ENCODE measurements around the gene FBXO8.

FBXO8 gene

DNA sequence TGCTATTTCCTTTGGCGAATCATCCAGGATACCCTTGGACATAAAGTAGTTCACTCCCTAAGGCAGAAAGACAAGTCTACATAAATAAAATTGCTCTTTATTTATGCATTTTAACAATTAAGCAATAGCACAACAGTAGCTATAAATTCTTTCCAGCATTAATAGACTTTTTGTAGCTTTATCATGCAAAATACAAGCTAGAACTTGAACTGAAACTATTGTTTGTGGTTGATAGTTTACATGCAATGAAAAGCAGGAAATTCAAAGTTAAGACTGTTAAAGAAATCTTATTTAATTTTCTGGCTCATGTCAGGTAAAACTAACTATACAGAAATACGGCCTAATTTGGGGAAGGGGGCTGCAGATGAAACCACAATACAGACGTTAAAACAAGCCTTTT is 42.3 kb downstream of the FBXO8 start:
- no peak for DNase-seq

DNA sequence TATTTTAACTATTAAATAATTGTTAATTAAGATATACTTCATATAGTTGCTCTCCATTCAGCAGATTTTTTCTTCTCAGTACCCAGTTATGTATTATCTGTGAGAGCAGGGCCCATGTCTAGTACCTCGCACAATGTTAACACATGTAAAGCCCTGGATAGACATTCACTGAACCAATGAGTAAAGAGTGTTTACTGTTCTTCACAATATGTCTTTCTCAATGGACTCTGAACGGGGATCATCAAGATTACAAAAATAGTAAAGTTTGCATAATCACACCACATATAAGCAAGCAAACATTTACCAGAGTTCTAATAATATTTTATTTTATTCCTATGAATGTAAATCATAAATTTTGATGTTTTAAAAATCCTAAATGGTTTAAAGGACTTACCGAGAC is 47.1 kb downstream of the FBXO8 start:
- DNase-seq, result no peak

DNA sequence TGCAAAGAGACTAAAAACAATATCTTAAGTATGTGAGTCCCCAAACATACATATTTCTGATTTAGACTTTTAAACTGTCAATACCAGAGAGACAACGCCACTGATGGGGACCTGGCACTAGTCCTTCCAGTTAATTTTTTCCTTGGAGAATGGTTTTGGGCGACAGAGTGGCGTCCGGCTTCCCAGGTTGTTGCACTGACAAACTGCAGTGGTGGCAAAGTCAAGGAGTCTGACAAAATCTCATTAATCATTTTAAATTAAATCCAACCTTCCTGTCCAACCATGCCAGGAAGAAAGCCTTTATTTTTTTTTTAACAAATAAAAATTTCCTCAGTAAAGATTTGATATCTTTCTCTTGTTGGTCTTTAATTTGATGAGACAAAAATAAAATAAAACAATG is 52.8 kb downstream of the FBXO8 start:
- DNase-seq, result no peak

DNA sequence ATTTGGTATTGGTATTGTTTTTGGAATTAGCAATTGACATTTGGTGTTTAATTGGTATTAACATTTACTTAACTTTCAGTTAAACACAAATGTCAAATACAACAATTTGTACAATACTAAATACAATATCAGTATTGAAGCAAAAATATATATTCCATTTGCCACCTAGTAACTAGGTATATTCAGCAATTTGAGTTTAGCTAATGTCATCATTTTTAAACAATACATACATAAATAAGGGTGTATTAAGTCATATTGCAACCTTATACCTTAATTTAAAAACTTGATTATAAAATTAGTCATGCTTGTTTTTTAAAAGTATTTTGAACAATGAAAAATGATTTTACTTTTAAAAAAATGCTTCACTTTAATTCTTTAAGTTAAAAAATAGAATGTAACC is 53.3 kb downstream of the FBXO8 start:
- DNase-seq, result no peak

DNA sequence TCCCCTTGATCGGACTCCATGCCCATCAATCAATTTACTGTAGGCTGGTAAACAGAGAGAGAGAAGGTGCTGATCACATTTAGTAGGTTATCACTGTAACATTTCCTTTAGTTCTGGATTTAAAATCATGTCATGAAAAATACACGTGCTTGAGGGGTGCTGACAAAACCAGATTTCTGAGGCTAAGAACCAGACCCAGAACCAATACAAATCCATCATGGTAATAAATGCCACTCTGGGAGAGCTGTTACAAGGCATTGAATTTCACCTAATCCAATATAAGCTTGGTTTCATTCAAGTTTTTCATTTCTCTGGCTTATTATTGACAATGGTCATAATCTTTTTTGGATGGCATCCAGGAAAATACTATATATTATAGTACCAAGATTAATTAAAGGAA is 54.5 kb downstream of the FBXO8 start:
- DNase-seq, result no peak

DNA sequence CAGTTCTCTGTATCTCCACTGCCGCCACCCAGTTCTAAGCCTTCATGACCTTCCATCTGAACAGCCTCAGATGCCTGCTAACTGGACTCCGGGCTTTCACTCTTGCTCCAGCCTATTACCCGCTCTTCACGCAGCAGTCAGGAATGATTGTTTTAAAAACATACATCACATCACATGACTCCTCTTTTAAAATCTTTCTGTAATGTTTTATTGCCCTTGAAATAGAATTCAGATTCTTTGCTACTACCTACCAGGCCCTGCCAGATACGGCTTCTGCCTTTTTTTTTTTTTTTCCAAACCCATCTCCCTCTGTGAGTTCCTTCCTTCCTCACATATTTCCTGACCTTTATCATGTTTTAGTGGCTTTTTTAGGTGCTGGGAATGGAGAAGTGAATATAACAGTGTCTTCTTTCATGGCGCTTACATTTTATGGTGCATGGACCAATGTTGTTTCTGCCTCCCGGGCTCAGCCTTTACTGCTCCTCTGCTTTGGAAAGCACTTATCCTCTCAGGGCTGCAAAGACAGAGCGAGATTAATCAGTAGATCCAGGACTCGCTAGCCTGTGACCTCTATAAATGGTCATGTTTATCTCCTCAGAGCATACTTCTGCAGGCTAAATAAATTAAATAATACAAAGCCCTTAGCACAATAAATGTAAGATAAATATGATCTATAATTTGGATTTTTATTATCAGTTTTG is 58.0 kb downstream of the FBXO8 start:
- no peak for DNase-seq

DNA sequence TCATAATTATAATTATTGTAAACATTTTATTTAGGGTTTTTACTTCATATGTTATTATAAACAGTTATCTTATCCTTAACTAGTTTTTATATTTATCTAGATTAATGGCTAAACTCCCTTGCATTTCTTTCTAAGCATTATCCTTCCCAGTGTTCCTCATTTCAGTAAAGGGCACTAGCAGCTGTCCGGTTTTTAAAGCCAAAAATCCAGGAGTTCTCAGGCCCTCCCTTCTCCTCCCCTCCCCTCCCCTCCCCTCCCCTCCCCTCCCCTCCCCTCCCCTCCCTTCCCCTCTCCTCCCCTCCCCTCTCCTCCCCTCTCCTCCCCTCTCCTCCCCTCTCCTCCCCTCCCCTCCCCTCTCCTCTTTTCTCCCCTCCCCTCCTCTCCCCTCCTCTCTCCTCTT is 58.9 kb downstream of the FBXO8 start:
- DNase-seq, result no peak

DNA sequence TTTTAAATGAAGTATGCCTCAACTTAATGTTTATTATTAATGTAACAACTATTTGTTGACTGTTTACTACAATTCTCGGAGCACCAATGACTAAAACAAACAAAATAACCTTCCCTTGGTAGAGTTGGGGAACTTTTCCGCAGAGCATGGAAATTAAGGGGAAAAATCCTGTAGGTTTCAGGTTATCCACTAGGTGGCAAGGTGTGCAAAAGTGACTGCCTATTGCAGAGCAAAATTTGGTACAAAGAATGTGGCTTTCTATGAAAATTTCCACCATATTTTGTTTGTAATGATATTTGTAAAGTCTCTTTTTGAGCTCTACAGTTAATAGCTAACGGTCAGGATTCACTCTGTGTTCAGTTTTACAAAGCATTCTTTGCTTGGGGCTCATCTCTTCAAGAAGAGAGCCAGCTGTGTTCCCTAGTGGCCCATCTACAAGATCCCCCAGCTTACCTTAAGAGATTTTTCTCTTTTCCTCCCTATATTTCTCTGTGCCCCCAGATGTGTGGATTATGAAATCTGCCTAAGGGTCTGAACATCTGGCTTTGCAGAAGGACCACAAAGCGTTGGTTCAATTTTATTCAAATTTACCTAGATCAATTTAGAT is 61.1 kb downstream of the FBXO8 start:
- DNase-seq, result peak; percentile 62

DNA sequence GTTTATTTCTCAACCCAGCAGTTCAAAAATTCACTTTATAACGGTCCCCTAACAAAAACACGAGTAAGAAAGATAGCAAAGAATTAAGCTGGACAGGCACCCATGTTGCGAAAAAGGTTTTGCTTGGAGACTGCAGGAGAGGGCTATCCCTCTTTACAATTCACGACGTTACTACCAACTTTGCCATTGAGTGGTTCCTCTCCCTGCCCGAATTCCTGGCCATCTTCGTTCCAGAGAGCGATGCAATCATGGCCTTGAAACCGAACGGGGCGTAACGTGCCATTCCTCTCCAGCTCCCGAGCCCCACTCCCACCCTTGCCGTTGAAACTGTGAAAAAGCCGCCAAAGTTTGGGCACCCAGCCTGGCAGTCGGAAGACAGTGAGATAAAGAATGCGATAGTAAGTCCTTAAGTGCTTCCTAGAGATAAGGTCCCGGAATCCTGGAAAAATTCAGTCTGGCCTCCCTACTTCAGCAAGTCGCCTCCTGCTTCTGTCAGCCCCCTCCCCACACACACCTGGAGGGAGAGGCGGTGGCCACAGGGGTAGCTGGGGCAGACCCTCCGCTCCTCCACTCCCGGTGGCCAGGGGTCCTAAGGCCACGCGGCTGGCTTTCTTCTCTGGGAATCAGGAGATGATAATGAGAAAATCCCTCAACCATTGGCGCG is 65.2 kb downstream of the FBXO8 start:
- DNase-seq, result no peak

DNA sequence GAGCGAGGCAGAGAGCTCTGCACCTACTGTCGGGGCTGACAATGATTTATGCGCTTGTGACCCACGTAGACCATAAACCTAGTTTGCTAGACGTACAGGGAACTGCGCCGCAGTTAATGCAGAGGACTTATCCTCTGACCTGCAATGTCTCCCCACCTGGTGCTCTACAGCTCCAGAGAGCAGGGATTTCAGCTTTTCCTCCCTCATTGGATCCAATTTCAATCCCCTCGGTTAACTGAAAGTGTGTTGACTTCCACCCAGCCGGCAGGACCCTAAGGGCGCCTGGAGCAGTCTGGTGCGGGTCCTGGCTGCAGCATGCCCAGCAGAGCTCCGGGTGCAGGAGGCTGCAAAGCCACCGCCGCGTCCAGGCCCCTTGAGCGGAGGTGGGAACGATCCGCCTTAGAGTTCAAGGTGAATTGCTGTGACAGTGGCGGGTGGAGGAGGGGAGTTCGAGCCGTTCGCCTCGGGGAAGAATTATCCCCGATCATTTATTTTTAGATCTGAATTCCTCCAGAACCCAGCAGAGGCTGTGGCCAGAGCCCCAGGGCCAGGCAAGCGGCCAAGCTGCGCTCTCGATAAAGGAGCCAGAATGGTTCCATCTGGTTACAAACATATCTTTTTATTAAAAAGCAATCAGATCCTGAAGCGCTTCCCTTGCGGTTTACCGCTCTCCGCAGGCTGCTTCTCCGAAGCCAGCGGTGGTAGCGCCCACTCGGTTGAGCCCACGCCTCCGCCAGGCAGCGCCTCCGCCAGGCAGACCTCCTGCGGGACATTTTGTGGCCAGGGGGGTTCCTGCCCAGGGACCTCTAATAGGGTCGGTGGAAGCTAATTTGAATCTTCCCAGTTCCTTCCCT is 66.0 kb downstream of the FBXO8 start:
- no peak for DNase-seq

DNA sequence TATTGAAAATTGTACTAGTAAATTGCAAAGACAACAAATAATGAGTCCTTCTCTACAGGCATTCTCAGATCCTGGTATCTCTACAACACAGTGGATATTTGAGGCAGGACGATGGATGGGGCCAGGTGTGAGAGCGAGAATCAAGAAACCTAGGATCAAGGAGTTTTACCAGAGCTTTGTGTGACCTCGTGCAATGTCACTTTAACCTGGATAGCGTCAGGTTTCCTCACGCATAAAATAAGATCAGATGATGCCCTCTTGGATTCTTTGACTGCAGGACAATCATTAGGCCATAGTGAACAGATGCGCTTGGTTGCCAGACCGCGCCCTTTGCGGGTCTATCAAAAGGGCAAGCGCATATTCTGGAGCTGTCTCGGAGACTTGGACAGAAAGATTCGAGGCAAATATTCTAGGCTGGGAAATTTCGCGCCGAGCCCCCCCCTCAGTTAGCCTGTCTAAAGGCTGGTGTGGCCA is 66.6 kb downstream of the FBXO8 start:
- DNase-seq, result no peak

DNA sequence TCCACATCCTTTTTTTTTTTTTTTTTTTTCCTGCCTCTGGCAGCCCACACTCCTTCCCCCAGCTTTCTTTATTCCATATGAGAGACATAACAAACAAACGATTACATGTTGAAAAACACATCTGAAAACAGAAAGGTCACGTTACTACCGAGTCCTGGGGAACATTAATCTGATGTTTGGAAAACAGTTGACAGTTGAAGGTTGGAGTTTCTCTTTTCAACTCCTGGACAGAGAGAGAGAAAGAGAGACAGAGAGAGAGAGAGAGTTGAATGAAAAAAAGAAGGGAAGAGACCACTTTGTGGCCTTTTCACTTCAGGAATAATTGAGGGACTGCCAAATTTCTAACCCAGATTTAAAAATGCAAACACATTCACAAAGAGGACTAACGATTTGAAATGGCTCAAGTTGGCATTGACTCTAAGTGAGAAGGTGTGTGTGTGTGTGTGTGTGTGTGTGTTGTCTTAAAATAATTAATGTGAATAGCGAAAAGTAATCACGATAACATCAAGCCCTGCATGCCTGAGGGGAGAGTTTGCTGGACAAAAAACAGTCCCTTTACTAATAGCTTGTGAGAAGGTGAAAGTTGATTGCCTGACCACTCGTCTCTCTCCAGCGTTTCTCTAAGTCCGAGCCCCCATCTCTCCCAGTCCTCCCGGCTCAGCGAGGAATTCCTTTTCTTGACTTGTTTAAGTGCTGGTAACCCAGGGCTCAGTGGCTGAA is 67.3 kb downstream of the FBXO8 start:
- DNase-seq, result no peak

DNA sequence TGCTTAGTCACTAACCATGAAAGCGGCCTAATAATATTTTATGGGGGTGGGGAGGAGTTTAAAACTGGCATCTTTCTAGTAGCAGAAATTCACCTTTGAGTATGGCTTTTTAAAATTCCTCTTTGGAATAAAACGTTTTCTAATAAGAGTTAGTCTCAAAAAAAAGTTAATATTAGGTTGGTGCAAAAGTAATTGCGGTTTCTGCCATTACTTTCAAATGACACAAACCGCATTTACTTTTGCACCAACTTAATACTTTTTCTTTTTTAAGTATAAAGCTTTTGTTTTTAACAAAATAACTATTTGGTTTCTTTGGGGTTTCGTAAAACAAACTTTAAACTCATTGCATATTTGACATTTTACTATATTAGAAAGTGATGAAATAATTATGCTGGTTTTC is 68.4 kb downstream of the FBXO8 start:
- no peak for DNase-seq

DNA sequence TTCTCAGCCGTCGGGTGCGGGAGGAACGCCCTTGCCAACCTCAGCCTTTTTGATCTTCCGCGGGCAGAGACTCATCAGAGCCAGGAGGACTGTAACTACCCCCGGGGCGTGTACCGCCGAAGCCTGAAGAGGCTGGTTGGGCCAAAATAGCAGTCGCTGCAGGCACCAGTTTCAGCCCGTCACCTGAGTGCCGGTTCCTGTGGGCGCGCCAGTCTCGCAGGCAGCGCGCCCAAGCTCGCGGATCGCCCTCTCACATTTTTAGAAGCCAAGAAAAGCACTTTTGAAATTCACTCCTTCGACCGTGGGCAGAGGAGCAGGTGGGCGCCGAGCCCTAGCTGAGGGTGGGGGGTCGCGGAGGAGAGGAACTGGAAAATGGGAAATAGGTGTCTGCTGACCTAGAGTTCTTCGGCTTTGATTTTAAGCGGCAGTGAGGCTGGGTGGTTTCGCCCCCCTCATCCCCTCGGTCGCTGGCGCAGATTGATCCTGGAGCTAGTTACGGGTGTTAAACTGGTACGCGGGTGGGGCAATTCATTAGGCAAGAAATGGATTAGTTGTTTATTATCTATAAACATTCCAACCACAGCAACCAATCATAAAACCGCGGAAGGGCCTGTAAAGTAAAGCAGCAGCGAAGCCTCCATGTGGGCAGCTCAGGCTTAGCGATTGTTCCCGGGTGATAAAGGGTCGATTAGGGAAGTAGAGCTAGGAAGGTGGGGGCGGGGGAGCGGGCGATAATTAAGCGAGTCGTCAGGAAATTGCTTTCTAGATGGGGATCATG is 69.2 kb downstream of the FBXO8 start:
- DNase-seq, result no peak

DNA sequence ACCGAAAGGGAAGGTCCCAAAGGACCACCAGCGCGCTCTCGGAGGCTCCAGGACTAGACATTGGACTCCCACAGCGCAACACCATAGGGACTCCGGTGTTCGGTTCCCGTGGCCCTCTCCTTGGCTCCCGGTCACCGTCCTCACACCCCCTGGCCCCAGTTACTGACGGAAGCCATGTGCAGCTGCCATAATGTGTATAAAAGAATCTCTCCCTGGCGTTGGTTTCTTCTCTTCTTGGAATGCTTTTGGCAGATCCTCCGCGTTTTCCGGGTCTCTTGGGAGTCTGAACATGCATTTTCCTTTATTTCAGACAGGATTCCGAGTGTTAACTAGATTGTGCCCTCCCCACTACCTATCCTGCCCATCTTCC is 69.8 kb downstream of the FBXO8 start:
- no peak for DNase-seq

DNA sequence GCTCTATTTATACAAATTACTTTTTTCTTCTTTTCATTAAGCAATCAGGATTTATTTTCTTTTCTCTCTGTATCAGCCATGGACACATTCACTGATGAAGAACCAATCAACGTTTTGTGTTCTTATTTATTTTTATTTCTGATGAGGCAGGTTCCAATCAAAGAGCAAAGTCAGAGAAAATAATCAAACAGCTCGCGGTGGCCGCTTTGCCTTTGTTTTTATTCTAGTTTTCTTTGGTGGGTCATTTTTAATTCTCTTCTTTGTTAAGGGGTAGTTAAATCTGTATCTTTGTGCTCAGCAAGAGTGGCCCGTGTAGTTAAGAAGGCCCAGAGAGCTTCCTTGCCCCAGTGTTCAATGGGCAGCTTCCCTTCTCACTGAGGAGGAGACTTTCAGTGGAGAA is 71.4 kb downstream of the FBXO8 start:
- DNase-seq, result no peak

DNA sequence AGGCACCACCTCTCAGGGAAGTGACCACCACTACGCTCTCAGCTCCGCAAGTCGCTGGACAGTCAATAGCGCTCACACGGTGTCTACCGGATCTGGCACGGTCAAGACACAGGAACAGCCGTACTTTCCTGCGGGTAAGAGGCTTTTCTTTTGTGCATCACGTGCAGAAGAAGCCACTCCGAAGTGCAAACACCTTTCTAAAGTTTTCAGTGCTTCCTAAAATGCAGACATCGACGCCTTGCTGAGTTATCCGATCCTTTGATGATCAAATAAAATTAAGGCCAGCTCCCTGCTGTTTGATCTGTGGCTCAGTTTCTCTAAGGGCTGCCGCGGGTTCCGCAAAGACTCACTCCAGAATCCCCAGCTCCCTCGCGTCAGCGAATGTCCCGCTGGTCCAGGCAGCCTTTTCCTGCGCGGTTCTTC is 71.8 kb downstream of the FBXO8 start:
- no peak for DNase-seq

DNA sequence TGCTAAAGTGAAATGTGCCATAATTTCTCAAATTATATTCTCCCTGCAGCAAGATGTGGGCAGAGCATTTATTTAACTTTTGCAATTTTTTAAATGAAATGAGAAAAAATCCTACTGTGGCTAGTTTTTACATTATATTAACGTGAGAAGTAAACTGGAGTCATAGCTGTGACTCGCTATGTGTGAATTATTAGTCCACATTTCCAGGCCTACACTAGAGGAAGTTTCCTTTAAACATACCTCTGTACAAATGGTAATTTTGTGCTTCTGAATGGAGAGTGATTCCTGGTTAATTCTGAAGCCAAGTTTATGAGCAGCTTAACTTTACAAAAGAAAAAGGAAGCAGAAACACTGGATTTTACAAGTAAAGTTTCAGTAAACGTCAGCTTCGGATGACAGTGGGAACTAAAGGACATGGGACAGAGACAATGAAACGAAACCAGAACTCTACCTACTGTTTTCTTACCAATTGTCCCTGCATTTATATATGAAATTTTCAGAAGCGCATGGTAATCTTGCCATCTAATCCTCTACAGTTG is 72.4 kb downstream of the FBXO8 start:
- DNase-seq, result no peak

DNA sequence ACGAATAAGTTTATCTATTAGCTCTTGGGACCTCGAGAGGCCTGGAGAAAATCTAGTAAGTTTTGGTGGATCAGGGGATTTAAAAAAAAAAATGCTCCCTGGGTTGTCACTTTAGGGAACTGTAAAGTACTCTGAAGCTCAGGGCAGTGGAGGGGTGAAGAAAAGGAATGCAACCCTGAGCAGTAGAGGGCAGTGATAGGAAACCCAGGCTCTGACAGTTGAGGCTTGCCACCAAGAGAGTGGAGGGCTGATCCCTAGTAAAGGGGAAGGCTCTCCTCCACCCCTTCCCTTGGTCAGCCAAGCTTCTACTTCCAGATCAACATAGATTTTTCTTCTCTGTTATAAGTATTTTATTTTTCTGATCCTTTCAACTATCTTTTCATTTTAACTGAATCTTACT is 73.1 kb downstream of the FBXO8 start:
- no peak for DNase-seq

DNA sequence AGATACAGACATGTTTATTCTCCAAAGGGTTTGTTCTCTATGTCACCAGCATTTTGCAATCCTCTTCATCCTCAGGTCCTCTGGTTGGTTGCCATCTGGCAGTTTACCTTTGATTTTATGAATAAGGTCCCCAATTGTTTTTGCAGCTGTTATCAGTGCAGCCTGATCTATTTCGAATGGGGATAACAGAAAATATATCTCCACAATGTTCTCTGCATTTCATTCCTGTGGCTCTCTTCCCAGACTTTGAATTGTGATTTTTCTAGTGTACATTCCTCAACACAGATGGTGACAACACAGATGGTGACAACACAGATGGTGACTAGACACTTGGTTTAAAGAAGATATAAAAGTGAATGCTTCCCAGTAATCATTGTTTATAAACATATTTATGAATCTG is 74.1 kb downstream of the FBXO8 start:
- no peak for DNase-seq

DNA sequence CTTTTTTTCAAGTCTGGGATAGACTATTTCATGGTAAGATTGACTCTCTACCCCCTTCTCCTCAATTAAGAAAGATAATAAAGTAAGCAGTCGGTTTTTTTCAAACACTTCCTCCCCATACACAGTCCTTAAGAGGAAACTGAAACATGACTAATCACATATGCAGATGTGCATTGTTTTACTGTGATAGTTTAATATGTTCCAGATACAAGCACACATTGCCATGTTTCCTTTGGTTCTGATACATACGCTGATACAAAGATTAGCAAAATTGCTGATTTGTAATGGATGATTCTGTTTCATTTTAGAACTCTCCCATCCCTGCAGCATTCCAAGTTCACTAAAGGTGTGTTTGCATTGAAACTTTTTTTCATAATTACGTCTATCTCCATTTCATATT is 76.1 kb downstream of the FBXO8 start:
- no peak for DNase-seq

All from kidney glomerular epithelial cell (primary cell).